PC-3 (cell line): ENCODE results near the gene LHFPL2.

Experiments
- EZH2 ChIP-seq: fragments of 300-600 bp; sonication (generic); IDR thresholded peaks from one replicate; pipeline ENCODE4 v1.6.1; 2017; ENCODE audit warnings: antibody characterized with exemption, mild to moderate bottlenecking, low read length; ENCODE audit not compliant: unreplicated experiment
- TF ChIP-seq, protein P1 (sequence below): fragments of 300-600 bp; sonication (generic); conservative IDR thresholded peaks from 2 replicates; pipeline ENCODE4 v1.5.1; 2017; ENCODE audit warnings: antibody characterized with exemption, low read depth, mild to moderate bottlenecking, low read length

DNA sequence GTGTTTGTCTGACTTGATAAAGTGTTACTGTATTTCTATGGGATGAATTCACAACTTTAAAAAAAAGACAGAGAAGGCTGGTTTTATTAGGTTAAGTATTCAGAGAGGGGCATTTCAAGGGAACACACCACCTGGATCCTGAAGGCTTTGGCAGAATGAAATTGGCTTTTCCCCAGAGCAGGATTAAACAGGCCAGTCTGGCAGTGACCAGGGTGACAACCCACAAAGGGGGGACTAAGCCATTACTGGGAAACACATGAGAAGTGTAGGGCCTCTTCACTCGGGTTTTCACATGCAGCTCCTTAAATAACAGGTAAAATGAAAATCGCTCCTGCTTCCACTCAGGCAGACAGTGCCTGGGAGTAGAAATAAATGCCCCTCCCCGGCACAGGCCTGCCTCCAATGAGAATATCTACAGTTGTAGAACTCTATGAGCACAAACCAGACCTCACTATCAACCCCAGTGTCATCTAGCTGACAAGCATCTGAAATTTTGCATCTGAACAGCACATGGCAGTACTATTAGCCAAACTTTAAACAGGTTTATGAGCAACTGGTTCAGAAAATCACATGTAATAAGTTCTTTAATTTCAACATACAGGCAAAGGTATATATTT, 85.8 kb downstream of the LHFPL2 start:
- TF ChIP-seq, protein P1, sequence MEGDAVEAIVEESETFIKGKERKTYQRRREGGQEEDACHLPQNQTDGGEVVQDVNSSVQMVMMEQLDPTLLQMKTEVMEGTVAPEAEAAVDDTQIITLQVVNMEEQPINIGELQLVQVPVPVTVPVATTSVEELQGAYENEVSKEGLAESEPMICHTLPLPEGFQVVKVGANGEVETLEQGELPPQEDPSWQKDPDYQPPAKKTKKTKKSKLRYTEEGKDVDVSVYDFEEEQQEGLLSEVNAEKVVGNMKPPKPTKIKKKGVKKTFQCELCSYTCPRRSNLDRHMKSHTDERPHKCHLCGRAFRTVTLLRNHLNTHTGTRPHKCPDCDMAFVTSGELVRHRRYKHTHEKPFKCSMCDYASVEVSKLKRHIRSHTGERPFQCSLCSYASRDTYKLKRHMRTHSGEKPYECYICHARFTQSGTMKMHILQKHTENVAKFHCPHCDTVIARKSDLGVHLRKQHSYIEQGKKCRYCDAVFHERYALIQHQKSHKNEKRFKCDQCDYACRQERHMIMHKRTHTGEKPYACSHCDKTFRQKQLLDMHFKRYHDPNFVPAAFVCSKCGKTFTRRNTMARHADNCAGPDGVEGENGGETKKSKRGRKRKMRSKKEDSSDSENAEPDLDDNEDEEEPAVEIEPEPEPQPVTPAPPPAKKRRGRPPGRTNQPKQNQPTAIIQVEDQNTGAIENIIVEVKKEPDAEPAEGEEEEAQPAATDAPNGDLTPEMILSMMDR: no peak
- no peak for TF ChIP-seq EZH2
